GM20431 (cell line): ENCODE measurements around the gene GAL.
"Not testable (repeated sequence)": the region's sequence is repeated elsewhere in the genome, so short reads cannot be mapped to it uniquely, and the experiment has no call there.

Experiments used
- in situ Hi-C: fragments of 300-500 bp; cut with MseI, MboI; formaldehyde crosslinking; loops from one replicate; pipeline ENCODE4 v1.15.0; 2020; ENCODE audit warnings: low sequenced_read_pairs; ENCODE audit not compliant: unreplicated experiment

The GAL gene, protein sequence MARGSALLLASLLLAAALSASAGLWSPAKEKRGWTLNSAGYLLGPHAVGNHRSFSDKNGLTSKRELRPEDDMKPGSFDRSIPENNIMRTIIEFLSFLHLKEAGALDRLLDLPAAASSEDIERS

DNA sequence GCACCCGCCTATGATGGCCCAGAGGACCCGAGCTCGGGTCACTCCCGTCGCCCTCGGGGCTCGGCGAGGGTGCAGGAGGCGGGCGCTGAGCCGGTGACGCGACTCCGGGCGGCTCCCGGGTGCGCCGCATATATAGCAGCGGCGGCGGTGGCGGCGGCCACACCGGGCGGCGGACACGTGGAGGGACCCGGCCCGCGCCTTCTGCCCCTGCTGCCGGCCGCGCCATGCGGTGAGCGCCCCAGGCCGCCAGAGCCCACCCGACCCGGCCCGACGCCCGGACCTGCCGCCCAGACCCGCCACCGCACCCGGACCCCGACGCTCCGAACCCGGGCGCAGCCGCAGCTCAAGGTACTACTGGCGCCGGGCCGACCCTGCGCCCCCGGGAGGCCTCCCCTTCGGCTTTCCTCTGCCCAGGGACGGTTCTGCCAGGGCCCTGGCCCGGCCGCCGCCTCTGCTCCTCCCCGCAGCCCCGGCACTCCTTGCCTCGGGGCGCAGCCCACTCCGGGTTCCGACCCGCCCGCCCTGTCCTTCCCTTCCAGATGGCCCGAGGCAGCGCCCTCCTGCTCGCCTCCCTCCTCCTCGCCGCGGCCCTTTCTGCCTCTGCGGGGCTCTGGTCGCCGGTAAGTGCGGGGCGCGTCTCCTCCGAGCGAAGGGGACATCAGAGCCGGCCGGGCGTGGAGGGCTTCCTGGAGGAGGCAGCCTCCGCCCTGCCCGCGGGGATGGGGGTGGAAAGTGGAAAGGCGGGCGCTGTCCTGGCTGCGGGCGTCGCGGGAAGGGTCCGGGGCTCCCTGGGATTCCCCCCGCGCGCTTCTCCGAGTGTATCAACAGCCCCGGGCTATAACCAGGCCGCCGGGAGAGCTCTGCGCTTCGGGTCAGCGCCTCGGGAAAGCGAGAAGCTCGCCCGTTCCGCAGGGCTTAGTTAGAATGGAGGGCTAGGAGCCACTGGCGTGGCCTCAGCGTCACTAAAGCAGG, at the start of gene GAL:
Gene GAL (plus strand): TSS at position 160 of the 972 bp plus-strand sequence. CDS start 380 bp downstream, at position 540.
- in situ Hi-C loops, result no loop called here

DNA sequence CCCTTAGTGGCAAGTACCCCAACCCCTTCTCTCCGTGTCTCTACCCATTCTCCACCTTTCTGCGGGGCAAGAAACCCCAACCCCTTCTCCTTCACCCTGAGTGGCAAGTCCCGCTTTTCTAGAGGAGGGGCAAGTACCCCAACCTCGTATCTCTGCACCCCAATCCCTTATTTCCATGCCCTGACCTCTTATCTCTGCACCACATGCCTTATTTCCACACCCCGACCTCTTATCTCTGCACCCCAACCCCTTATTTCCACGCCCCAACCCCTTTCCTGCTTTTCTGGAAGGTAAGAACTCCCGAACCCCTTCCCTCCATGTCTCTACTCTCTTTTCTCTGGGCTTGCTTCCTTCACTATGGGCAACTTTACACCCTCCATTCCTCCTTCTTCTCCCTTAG, 49.7 kb upstream of the GAL start:
- in situ Hi-C loops, result not testable (repeated sequence)

DNA sequence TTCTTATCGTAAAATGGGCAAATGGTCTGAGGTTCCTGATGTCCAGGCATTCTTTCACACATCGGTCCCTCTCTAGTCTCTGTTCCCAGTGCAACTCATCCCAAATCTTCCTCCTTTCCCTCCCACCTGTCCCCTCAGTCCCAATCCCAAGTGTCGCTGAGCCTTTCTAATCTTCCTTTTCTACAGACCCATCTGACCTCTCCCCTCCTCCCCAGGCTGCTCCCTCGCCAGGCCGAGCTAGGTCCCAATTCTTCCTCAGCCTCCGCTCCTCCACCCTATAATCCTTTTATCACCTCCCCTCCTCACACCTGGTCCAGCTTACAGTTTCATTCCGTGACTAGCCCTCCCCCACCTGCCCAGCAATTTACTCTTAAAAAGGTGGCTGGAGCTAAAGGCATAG, 49.2 kb upstream of the GAL start:
- in situ Hi-C loops, result not testable (repeated sequence)

DNA sequence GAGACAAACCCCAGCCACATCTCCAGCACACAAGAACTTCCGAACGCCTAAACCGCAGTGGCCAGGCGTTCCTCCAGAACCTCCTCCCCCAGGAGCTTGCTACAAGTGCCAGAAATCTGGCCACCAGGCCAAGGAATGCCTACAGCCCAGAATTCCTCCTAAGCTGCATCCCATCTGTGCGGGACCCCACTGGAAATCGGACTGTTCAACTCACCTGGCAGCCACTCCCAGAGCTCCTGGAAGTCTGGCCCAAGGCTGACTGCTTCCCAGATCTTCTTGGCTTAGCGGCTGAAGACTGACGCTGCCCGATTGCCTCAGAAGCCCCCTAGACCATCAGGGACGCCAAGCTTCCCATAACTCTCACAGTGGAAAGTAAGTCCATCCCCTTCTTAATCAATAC, 48.5 kb upstream of the GAL start:
- in situ Hi-C loops, result not testable (repeated sequence)

DNA sequence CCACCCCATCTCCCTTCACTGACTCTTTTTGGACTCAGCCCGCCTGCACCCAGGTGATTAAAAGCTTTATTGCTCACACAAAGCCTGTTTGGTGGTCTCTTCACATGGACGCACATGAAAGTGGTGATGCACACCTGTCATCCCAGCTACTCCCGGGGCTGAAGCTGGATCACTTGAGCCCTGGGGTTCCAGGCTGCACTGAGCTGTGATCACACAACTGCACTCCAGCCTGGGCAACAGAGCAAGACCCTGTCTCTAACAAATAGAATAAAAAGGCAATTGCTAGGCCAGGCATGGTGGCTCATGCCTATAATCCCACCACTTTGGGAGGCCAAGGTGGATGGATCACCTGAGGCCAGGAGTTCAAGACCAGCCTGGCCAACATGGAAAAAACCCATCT, 45.0 kb upstream of the GAL start:
- in situ Hi-C loops, result not testable (repeated sequence)

DNA sequence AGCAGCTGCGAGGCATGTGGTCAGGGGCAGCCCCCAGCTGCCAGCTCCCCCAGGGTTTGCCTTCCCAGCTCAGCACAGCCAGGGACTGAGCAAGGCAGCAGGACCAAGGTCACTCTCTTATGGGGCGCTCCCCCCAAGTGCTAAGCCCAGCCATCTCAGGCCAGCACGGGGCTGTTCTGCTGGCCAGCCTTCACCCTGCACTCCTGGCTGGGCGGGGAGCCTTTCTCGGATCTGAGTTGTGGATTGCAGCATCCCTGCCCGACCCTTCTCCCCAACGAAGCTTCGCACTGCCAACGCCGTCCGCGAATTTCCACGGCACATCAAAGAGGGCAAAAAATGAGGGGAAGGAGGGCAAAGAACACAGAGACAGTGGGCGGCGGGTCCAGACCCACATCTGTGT, 42.5 kb upstream of the GAL start:
- in situ Hi-C loops, result no loop called here

DNA sequence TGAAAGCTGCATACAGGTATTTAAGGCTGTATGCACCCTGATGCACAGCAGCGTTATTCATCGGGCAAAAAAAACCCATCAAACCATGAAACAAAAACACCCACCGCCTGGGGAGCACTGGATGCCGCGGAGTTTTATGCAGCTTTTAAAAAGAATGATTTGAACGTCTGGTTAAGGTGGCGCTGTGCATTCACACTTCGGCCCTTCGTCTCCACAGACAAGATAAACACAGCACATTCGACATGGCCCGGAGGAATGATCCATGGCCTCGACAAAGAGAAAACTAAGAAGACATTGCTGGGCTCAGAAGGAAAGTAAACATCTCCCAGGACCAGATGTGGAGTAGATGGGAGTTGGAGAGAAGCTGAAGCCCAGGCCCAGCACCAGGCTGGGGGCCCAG, 40.8 kb upstream of the GAL start:
- in situ Hi-C loops, result no loop called here

DNA sequence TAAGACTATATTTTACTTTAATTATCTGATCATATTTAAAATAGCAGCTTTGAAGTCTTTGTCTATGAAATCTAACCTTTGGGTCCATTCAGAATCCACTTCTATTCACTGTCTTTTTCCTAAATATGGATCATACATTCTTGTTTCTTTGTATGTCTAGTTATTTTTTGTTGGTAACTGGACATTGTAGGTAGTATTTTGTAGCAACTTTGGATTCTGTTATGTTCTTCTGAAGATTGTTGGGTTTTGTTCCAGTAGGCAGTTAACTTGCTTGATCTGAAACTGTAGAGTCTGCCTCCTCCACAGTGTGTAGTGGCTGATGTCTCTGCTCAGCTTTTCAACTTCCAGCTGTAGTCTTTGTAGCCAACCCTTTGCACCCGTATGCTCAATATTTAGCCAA, 37.5 kb upstream of the GAL start:
- in situ Hi-C loops, result no loop called here

DNA sequence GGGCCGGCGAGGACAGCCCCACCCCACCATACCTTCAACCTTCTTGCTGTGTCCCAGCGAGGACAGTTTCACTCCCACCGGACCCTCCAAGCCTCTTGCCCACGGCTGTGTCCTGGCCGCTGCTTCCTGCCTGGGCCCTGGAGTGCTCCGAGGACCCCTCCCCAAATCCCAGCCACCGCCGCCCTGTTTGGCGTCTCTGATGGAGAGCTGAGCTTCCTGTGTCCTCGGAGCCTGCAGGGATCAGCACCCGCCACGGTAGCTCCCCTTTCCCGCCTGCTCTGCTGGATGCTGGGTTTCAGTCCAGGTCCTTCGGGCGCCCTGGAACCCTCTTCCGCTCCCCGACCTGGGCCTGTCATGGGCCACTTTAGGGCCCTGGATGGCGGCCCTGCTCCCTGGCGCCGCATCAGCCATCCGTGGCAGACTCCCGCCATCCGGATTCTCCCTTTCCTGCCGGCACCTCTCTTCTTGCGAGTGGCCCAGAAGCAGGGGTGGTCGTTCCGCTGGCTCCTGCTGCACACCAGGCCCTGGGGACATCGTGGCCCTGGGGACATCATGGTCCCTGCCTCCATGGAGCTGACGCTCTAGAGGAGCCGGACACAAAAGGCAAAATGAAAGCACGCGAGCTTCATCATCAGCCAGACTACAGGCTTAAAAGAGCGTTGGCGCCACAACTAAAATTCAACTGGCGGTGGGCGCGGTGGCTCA, 34.3 kb upstream of the GAL start:
- in situ Hi-C loops, result no loop called here

DNA sequence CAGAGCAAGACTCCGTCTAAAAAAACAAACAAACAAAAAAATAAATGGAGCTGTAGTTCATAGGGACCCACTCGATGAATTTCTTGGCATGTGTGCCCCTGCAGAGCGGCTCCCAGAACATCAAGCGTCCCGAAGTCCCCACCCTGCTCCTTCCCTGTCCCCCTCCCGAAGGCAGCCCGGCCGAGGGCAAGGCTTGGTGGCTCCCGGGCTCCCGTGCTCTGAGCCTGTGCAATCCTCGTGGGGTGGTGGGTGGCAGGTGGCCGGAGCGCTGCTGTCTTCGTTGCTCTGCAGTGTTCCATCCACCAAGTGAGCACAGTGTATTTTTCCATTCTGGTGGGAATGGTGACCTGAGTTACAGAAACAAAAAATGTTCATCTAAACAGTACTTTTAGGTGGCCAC, 33.5 kb upstream of the GAL start:
- in situ Hi-C loops, result no loop called here

DNA sequence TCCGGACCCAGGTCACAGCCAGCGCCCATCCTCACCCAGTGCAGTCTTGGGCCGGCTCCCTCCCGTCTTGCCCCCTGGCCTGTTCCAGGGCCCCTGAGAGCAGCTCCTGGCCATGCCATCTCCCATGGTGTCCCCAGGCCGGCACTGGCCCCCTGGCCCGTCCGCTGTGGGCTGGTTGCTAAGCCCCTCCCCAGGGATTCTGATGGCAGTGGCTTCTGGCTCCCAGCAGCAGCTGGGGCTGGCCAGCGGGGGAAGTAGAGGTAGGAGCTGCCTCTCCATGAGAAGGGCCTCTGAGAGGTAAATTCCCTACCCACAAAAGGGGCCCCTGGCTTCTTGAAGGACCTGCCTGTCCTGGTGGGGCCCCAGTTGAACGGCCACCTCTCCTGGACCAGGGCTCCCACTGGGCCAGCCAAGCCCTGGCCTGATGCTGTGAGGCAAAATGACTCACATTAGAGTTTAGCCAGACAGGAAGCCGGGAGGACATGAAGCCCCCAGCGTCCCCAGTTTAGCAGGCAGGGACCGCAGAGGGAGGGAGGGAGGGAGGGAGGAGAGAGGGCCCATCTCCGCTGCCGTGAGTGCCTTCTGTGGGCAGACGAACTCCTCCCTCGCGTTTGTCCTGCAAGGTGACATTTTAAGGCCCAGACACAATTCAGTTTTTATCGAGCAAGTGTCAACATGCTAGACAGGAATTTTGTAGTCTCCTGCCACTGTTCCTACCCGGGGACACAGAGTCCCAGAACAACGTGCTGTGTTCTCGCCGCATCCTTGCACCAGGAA, 32.9 kb upstream of the GAL start:
- in situ Hi-C loops, result no loop called here

DNA sequence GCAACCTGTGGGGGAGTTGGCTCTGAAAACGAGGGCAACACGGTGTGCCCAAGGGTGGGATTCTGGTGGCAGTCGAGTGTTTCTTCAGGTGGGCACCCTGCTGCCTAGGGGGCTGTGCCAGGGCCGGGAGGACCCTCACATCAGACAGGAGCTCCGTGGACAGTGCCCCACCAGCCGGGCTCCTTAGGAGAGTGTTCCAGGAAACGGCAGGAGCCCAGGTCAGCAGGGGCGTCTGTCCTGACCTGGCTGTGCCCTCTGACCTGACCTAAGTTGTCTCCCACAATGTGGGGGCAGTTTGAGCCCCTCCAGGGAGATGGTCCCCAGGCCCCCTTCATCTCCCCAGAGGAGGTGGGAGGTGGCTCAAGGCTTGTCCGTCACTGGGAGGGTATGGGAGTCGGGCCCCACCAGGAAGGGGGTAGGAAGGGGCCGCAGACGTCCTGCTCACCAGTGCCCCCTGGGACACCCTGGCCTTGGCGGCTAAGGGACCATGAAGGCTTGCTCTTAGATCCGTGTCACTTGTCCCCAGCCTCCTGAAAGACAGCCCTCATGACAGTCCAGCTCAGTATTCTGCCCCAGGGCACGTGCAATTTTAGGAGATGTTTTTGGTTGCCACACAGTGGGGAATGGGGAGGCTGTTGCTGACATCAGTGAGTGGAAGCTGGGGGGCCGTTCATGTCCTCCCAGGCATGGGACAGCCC, 32.2 kb upstream of the GAL start:
- in situ Hi-C loops, result no loop called here

DNA sequence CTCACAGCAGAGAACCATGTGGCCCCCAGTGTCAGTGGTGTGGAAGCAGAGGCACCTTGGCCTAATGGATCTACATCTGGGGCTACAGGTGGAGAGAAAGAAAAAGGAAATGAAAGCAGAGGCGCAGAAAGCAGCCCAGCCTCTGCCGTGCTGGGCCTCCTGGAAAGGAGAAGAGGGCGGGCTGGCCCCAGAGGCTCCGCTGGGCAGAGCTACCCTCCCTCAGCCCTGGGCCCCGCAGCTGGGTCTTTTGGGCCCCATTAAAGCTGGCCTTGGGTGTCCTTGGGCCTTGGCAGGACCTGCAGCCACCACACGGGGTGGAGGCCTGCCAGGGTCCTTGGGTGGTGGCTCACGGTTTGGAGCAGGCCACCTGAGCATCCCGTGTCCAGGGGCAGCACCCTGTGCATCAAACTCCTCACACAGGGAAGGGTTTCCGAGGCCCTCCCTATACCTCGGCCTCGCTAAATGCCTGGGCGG, 31.6 kb upstream of the GAL start:
- in situ Hi-C loops, result no loop called here

DNA sequence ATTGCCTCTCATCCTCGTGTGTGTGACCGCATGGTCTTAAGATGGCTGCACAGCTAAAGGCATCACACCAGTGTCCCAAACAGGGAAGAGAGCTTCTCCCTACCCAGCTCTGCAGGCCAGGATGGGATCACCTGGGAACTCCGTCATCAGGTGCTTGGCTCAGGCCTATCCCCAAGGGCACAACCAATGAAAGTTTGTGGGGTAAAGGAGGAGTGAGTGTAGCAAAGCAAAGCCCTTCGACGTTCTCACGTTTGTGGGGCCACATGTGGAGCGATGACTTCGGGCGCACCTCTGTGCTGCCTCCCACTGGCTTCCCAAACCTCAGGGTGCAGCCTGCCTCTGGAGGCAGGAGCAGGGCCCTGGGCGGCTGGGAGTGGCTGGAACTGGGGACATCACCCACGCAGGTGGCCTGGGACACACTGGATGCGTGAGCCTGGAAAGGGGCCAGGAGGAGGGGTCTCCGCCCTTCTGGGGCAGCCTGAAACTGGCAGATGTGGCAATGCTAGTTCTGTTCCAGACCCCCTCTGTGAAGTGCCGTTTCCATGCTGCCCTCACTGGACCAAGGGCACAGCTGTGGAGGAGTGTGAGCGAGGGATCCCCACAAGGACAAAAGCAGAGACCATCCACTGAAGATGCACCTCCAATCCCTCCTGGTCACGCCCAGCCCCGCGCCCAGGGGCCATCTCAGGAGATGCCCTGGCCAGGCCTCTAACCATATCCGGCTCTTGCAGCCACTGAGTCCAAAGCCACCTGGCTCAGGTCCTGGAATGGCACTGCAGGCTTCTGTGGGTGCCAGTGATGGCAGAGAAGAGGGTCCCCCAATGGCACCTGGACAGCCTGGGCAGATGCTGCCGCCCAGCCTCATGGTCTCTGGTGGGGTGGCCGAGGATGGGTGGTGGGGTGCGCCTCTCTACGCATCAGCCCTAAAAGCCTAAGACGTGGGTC, 30.6 kb upstream of the GAL start:
- in situ Hi-C loops, result no loop called here

DNA sequence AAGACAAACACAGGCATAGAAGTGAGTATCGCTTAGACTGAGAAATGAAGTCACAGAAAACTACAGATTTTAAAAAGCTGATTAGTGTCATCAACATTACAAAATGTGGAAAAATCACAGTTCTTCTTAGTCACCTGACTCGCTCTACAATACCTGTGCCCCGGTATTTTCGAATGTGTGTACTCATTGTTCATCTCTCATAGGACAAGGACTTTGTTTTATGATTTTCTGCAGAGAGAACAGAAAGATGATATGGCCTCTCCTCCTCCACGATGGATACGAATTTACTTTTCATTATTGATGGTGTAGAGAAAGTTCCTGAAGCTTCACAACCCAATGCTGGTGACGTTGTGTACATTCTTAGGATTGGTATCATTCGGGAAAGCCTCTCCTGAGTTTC, 29.4 kb upstream of the GAL start:
- in situ Hi-C loops, result no loop called here

DNA sequence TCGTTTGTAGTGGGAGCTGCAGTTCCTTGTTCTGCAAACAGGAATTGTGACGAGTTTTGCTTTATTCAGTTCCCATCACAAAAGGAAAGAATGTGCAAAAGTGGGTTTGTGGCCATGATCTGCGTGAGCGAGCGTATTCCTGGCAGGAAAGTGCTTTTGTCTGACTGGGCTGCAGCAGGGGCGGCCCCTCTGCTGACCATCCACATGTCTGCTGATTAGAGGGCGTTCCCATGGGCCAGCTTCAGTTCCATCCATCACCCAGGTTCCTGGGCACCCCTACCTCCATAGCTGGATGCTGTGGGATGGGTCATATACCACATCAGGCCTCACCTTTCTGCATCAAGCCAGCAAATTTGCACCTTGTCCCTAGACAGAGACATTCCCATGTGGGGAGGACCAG, 28.9 kb upstream of the GAL start:
- in situ Hi-C loops, result no loop called here

DNA sequence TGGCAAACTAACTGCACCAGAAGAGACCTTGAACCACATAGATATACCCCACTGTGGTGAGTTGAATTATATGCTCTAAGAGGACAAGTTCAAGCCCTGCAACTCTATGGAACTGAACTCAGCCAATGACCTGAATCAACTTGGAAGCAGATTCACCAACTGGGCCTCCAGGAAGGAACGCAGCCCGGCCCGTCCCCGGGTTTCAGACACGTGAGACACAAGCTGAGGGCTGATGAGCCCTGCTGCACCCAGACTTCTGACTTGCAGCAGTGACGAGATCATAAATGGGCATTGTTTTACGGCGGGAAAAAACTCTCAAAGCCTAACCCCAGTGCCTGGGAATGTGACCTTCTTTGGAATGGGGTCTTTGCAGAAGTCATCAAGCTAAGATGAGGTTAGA, 28.5 kb upstream of the GAL start:
- in situ Hi-C loops, result no loop called here

DNA sequence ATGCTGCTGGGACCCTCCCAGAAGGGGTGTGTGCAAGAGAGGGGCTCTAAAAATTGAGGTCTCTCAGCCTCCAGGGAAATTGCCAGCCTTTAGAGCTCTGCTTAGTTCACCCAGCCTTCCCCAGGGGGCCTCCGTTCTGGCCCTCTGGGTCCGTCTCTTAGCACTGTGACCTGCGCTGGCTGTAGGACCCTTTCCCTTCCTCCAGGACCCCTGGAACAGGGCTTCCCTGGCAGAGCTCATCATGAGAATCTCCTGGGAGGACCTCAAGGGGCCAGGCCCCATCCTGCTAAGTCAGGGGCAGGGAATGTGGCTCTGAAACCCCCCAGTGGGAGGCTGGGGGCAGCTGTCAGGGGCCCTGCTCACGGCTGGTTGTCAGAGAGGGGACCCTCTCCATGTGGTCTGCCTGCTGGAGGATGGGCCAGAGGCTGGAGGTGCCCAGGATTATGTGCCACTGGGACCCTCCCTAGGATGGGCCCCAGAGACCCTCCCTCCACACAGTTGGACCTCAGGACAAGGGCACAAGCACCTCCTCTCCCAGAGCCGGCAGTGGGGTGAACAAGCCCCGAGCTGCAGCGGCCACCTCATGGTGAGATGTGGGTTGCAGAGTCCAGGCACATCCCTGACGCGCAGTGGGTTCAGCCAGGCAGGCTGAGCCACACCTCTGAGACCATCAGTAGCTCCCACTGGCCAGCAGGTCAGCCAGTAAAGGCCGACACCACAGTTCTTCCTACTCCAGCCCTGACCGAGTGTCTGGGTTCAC, 27.1 kb upstream of the GAL start:
- in situ Hi-C loops, result no loop called here
